PC-3 (cell line): Measurements from ENCODE around the gene TECTA.

Experiments
- EZH2phosphoT487 ChIP-seq: fragments of 300-600 bp; sonication (generic); IDR thresholded peaks from 2 replicates; pipeline ENCODE4 v1.6.1; 2018; ENCODE audit warnings: mild to moderate bottlenecking, antibody characterized with exemption, low read length, borderline replicate concordance
- TF ChIP-seq, protein P1 (sequence below): fragments of 300-600 bp; sonication (generic); conservative IDR thresholded peaks from 2 replicates; pipeline ENCODE4 v1.5.1; 2017; ENCODE audit warnings: antibody characterized with exemption, low read depth, mild to moderate bottlenecking, low read length

GRCh38 chr11:121238956-121239355 lies 137.9 kb downstream of the TECTA start:
- TF ChIP-seq, protein P1, sequence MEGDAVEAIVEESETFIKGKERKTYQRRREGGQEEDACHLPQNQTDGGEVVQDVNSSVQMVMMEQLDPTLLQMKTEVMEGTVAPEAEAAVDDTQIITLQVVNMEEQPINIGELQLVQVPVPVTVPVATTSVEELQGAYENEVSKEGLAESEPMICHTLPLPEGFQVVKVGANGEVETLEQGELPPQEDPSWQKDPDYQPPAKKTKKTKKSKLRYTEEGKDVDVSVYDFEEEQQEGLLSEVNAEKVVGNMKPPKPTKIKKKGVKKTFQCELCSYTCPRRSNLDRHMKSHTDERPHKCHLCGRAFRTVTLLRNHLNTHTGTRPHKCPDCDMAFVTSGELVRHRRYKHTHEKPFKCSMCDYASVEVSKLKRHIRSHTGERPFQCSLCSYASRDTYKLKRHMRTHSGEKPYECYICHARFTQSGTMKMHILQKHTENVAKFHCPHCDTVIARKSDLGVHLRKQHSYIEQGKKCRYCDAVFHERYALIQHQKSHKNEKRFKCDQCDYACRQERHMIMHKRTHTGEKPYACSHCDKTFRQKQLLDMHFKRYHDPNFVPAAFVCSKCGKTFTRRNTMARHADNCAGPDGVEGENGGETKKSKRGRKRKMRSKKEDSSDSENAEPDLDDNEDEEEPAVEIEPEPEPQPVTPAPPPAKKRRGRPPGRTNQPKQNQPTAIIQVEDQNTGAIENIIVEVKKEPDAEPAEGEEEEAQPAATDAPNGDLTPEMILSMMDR, result no peak
- TF ChIP-seq EZH2phosphoT487, result no peak
